GM23248 (cell line): ENCODE results near the gene OPCML. TPM values are rescaled to one million over a fixed set of nuclear protein-coding genes. Genes with fewer than 3 reads are reported as not detected.

ENCODE experiments used
- DNase-seq: peaks from one replicate; pipeline ENCODE4 v3.0.0-alpha.2; 2015
- H2AFZ ChIP-seq: fragments of 200-600 bp; sonication (generic); 2 replicates; pipeline ENCODE4 v1.6.1; 2016; ENCODE audit warnings: antibody characterized with exemption
- H3F3A ChIP-seq: fragments of 200-600 bp; sonication (generic); 2 replicates; pipeline ENCODE4 v1.6.1; 2016; ENCODE audit warnings: mild to moderate bottlenecking, antibody characterized with exemption, mixed run types; ENCODE audit not compliant: insufficient read depth
- H3K27ac ChIP-seq: fragments of 200-600 bp; sonication (generic); 2 replicates; pipeline ENCODE4 v1.5.1; 2016; ENCODE audit warnings: mild to moderate bottlenecking
- H3K27me3 ChIP-seq: fragments of 200-600 bp; sonication (generic); replicated peaks from 2 replicates; pipeline ENCODE4 v1.6.1; 2016; ENCODE audit warnings: mild to moderate bottlenecking; ENCODE audit not compliant: insufficient read depth
- H3K36me3 ChIP-seq: fragments of 200-600 bp; sonication (generic); 2 replicates; pipeline ENCODE4 v1.6.1; 2016; ENCODE audit warnings: low read depth, mild to moderate bottlenecking
- H3K4me1 ChIP-seq: fragments of 200-600 bp; sonication (generic); 2 replicates; pipeline ENCODE4 v1.6.1; 2016; ENCODE audit warnings: mild to moderate bottlenecking; ENCODE audit not compliant: insufficient read depth
- H3K4me2 ChIP-seq: fragments of 200-600 bp; sonication (generic); one replicate; pipeline ENCODE4 v1.6.1; 2016; ENCODE audit warnings: mild to moderate bottlenecking; ENCODE audit not compliant: unreplicated experiment
- H3K4me3 ChIP-seq: fragments of 200-600 bp; sonication (generic); 2 replicates; pipeline ENCODE4 v1.5.1; 2016; ENCODE audit warnings: mild to moderate bottlenecking
- H3K79me2 ChIP-seq: fragments of 200-600 bp; sonication (generic); 2 replicates; pipeline ENCODE4 v1.6.1; 2016; ENCODE audit warnings: mild to moderate bottlenecking; ENCODE audit not compliant: insufficient read depth
- H3K9ac ChIP-seq: fragments of 200-600 bp; sonication (generic); 2 replicates; pipeline ENCODE4 v1.6.1; 2016; ENCODE audit warnings: mild to moderate bottlenecking
- H3K9me2 ChIP-seq: fragments of 200-600 bp; sonication (generic); 2 replicates; pipeline ENCODE4 v1.6.1; 2016; ENCODE audit warnings: mixed run types, mild to moderate bottlenecking, moderate library complexity; ENCODE audit not compliant: insufficient read depth
- H3K9me3 ChIP-seq: fragments of 200-600 bp; sonication (generic); one replicate; pipeline ENCODE4 v1.6.1; 2017; ENCODE audit warnings: low read depth
- H4K20me1 ChIP-seq: fragments of 200-600 bp; sonication (generic); 2 replicates; pipeline ENCODE4 v1.6.0; 2016; ENCODE audit not compliant: insufficient read depth
- EZH2 ChIP-seq: fragments of 200-600 bp; sonication (generic); IDR thresholded peaks from 2 replicates; pipeline ENCODE4 v1.6.1; 2018; ENCODE audit warnings: antibody characterized with exemption, mild to moderate bottlenecking; ENCODE audit not compliant: insufficient read depth, poor library complexity, severe bottlenecking
- EZH2phosphoT487 ChIP-seq: fragments of 200-600 bp; sonication (generic); IDR thresholded peaks from 2 replicates; pipeline ENCODE4 v1.6.1; 2018; ENCODE audit warnings: antibody characterized with exemption, moderate library complexity, mild to moderate bottlenecking, low read depth; ENCODE audit not compliant: insufficient read depth
- WGBS, 2 experiments: methylation state at CpG; one replicate each; pipeline ENCODE4 v1.1.6; 2015 to 2017; ENCODE audit warnings: low lambda C conversion rate in 2 of 2, low coverage in 1 of 2; ENCODE audit errors: missing lambda C conversion rate in 2 of 2; 5-methylcytosine and 5-hydroxymethylcytosine counted together
- in situ Hi-C: fragments of 300-500 bp; cut with MboI; formaldehyde crosslinking; loops from 2 replicates; pipeline ENCODE4 v1.15.0; 2020
- polyA plus RNA-seq: library from polyadenylated mRNA; unstranded; fragments of >200 nt; fragmentation: Nextera tagmentation; extraction: Ambion mirVana; gene quantifications from 2 replicates; pipeline ENCODE4 v1.2.1, GENCODE V29; 2016
- total RNA-seq: library from RNA; depleted of rRNA; stranded (reverse); fragments of >200 nt; shearing (Covaris generic); gene quantifications from 2 replicates; pipeline ENCODE4 v1.2.3, GENCODE V29; 2014

Gene OPCML
- total and polyA plus RNA-seq, 2 experiments from 2014 or later, result 0.69 to 1.6 TPM

DNA sequence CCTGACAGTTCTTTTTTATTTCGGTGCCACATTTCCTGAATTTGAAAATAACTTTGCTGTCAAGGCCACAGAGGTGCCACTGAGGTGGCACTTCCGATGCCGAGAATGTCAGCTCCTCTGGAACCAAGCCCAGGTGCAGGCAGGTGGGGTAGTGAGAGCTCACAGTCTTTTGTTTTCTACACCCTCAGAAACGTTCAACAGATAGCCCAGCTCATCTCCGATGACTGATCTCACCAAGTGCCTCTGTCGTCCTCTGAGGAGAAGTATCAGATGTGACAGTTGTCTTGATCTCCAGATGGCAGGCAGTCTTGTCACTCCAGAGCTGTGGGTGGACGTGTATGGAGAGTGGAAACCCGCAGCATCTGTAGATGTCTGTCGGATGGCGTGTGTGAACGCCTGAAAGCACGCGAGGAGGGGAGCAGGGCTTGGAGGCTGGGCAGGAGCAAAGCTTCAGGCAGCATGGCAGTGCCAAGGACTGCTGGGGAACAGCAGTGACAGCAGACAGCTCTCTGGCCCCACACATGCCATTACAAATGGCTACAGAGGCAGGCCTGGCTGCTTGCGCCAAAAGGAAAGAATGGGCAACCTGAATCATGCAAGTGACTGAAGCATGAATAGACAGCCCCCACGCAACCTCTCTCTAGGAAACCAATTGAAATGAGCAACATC, 877.0 kb downstream of the OPCML start:
- no peaks in the 10 kb centered on the region for H3K9me2 ChIP-seq
- no peaks in the 10 kb centered on the region for H3K79me2 ChIP-seq
- H3K9ac ChIP-seq, result no peak overlapping the region
- DNase-seq, result peak; percentile 88
- H2AFZ ChIP-seq, result peak overlapping the region; percentile 62
- H3K9me3 ChIP-seq, result no peaks in the 10 kb centered on the region
- no peaks in the 10 kb centered on the region for H3F3A ChIP-seq
- in situ Hi-C loops, result no loop called here
- TF ChIP-seq EZH2, result no peak
- no peak for TF ChIP-seq EZH2phosphoT487
- H3K4me2 ChIP-seq, result peak overlapping the region; percentile 13
- H3K4me1 ChIP-seq, result peaks cover 5% of the 10 kb centered on the region; the same call in 1 of the 2 replicates
- no peak overlapping the region for H3K27ac ChIP-seq
- no peaks in the 10 kb centered on the region for H4K20me1 ChIP-seq
- H3K36me3 ChIP-seq, result no peaks in the 10 kb centered on the region
- H3K27me3 ChIP-seq, result no peaks in the 10 kb centered on the region
- WGBS, 2 experiments, result 5 to 10% methylated on average over 13 to 15 of the region's 15 CpGs
- no peak overlapping the region for H3K4me3 ChIP-seq

DNA sequence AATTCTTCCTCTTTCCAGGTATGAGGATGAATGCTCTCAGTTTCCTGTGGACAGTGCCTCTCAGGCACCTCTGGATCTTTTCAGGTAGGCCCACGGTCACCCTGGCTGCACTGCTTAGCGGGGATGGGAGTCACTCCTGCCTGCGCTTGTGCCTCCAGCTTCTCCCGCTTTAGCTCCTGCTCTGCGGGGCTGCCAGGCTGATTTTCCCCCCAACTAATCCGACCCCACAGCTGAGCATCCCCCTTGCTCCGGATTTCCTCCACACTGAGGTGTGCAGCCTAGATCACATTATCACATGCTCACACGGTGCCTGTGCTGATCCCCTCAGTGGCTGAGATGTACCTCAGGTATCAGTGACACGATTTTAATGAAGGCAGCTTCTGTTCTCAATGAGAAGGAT, 879.1 kb downstream of the OPCML start:
- H3K9ac ChIP-seq, result no peak overlapping the region
- H3K27me3 ChIP-seq, result no peaks in the 10 kb centered on the region
- no peak for DNase-seq
- H3K4me1 ChIP-seq, result peaks cover 5% of the 10 kb centered on the region; the same call in 1 of the 2 replicates
- TF ChIP-seq EZH2phosphoT487 (no peak), EZH2 (no peak)
- in situ Hi-C loops, result no loop called here
- no peaks in the 10 kb centered on the region for H3K36me3 ChIP-seq
- H3K79me2 ChIP-seq, result no peaks in the 10 kb centered on the region
- 74 to 80% methylated on average over 9 of the region's 9 CpGs for WGBS, 2 experiments
- H3K9me3 ChIP-seq, result no peaks in the 10 kb centered on the region
- no peaks in the 10 kb centered on the region for H3F3A ChIP-seq
- no peak overlapping the region for H3K27ac ChIP-seq
- H3K9me2 ChIP-seq, result no peaks in the 10 kb centered on the region
- H3K4me2 ChIP-seq, result no peak overlapping the region
- H3K4me3 ChIP-seq, result no peak overlapping the region
- H4K20me1 ChIP-seq, result no peaks in the 10 kb centered on the region
- H2AFZ ChIP-seq, result no peak overlapping the region

DNA sequence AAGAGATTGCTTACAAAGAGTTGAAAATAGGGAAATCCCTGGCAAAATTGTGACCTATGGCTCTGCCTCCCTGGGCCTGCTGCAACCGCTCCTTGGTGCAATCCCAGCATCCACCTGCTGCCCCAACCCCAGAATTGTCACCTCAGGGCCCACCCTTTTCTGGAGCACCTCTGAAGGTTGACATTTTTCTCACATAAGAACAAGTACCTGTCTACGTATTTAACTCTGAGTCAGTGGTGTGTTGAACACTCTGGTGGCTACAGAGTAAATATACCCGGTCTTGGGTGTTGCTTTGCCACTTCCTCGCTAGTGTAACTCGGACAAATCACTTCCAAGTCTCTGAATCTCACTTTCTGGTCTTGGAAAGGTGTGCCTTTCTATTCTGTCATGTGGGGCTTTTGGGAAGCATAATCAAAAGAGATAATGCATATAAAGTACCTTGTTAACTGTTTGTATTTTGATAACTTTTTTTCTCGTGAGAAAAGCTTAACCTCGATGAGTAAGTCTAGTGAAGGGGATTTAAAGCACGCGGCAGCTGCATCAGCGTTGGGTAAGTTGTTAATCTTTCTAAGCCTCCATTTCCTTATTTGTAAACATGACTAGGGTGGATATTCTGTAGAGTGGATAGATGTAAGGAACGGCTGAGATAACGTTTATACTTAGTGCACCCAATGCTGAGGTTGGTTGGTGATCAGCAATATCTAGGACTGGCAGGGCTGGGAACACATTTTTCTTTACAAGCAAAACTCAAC, 881.2 kb downstream of the OPCML start:
- DNase-seq, result no peak
- no peaks in the 10 kb centered on the region for H3K79me2 ChIP-seq
- no peaks in the 10 kb centered on the region for H3K27me3 ChIP-seq
- H3K9me2 ChIP-seq, result no peaks in the 10 kb centered on the region
- no peak for TF ChIP-seq EZH2
- TF ChIP-seq EZH2phosphoT487, result no peak
- no peak overlapping the region for H3K9ac ChIP-seq
- no peak overlapping the region for H3K4me3 ChIP-seq
- in situ Hi-C loops, result no loop called here
- no peak overlapping the region for H3K4me2 ChIP-seq
- H3K36me3 ChIP-seq, result no peaks in the 10 kb centered on the region
- H3K27ac ChIP-seq, result no peak overlapping the region
- H4K20me1 ChIP-seq, result no peaks in the 10 kb centered on the region
- H3F3A ChIP-seq, result no peaks in the 10 kb centered on the region
- H3K4me1 ChIP-seq, result peaks cover 5% of the 10 kb centered on the region; the same call in 1 of the 2 replicates
- no peak overlapping the region for H2AFZ ChIP-seq
- no peaks in the 10 kb centered on the region for H3K9me3 ChIP-seq
- 78 to 81% methylated on average over 12 of the region's 12 CpGs for WGBS, 2 experiments

DNA sequence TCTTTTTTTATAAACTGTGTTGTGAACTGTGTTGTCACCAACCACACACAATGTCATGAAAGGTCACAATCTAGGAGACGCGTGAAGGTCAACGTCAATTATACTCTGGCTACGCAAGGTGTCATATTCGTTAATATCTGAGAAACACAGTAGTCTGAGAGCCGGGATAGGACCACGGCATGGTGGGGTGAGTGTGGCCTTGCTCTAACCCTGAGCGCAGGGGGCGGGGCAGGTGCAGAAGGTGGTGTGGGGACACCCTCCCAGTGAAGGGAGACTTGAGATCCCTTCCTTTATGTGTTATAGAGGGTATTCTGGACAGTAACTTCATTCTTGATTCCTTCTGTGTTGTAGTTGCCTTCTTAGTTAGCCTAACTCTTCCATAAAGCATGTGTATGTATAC, 883.0 kb downstream of the OPCML start:
- H3K79me2 ChIP-seq, result no peaks in the 10 kb centered on the region
- no peaks in the 10 kb centered on the region for H3K36me3 ChIP-seq
- H2AFZ ChIP-seq, result no peak overlapping the region
- H3K27ac ChIP-seq, result no peak overlapping the region
- no peaks in the 10 kb centered on the region for H3K9me3 ChIP-seq
- H3K9me2 ChIP-seq, result no peaks in the 10 kb centered on the region
- H3K4me1 ChIP-seq, result no peaks in the 10 kb centered on the region
- H3K4me2 ChIP-seq, result no peak overlapping the region
- 85 to 86% methylated on average over 9 of the region's 9 CpGs for WGBS, 2 experiments
- no peaks in the 10 kb centered on the region for H4K20me1 ChIP-seq
- DNase-seq, result no peak
- H3K4me3 ChIP-seq, result no peak overlapping the region
- no peak overlapping the region for H3K9ac ChIP-seq
- no peak for TF ChIP-seq EZH2
- no peak for TF ChIP-seq EZH2phosphoT487
- no peaks in the 10 kb centered on the region for H3F3A ChIP-seq
- H3K27me3 ChIP-seq, result peaks cover 7% of the 10 kb centered on the region; the same call in 1 of the 2 replicates
- in situ Hi-C loops, result no loop called here
